Esophagus squamous epithelium (tissue), 5 donors: ENCODE measurements around the gene NOG. TPM values are rescaled to one million over a fixed set of nuclear protein-coding genes. Genes with fewer than 3 reads are reported as not detected.

Experiments
- DNase-seq: peaks from one replicate; lab custom pipeline; 2025; lab: John Stamatoyannopoulos, UW
- H3K27ac ChIP-seq, 4 donors: fragments of 200-600 bp; sonication (generic); one replicate each; pipeline ENCODE4 v1.5.1; 2016 to 2019; ENCODE audit warnings: mild to moderate bottlenecking in 1 of 4
- H3K27me3 ChIP-seq, 4 donors: fragments of 200-600 bp; sonication (generic); 1 replicate in 3 of 4; 2 replicates in 1 of 4; pipeline versions ENCODE4 v1.5.1 to v1.6.0; 2017 to 2021; ENCODE audit warnings: antibody characterized with exemption in 1 of 4
- H3K36me3 ChIP-seq, 3 donors: fragments of 200-600 bp; sonication (generic); one replicate each; pipeline ENCODE4 v1.5.1; 2016 to 2019
- H3K4me1 ChIP-seq, 3 donors: fragments of 200-600 bp; sonication (generic); one replicate each; pipeline ENCODE4 v1.5.1; 2017 to 2019
- H3K4me3 ChIP-seq, 4 donors: fragments of 200-600 bp; sonication (generic); 1 replicate in 3 of 4; 2 replicates in 1 of 4; pipeline ENCODE4 v1.5.1; 2016 to 2019; ENCODE audit warnings: mild to moderate bottlenecking in 2 of 4, moderate library complexity in 1 of 4
- H3K9me3 ChIP-seq, 3 donors: fragments of 200-600 bp; sonication (generic); one replicate each; pipeline ENCODE4 v1.5.1; 2016 to 2019
- CTCF ChIP-seq, 6 experiments: fragments of 450-650 bp in 4 of 6; fragments of 200-600 bp in 2 of 6; sonication (generic) in 2 of 6; IDR thresholded peaks; one replicate each; pipeline ENCODE4 v1.5.1; 2016 to 2019; ENCODE audit warnings: antibody characterized with exemption in 6 of 6, mild to moderate bottlenecking in 4 of 6, moderate library complexity in 4 of 6
- POLR2A ChIP-seq, 4 donors: fragments of 450-650 bp; IDR thresholded peaks; one replicate each; pipeline ENCODE4 v1.6.1; 2017; ENCODE audit warnings: antibody characterized with exemption in 4 of 4, mild to moderate bottlenecking in 4 of 4, moderate library complexity in 3 of 4
- WGBS, 2 donors: methylation state at CpG; one replicate each; pipeline ENCODE4 v1.1.5; 2018; 5-methylcytosine and 5-hydroxymethylcytosine counted together
- intact Hi-C: fragments of 100-400 bp; cut with DNase I; formaldehyde crosslinking; loops from one replicate; pipeline ENCODE4 v1.15.0; 2022
- total RNA-seq, 4 donors: library from RNA; depleted of rRNA; stranded (reverse); fragments of >200 nt; gene quantifications; one replicate each; pipeline ENCODE4 v1.1.0, GENCODE V29; 2016
- donor health status: DM: yes; HTN: yes; CAD: no.

NOG gene
- total RNA-seq, 4 donors from 2014 or later = 0.38 TPM; not detected in 3

GRCh38 chr17:56616239-56616638 is 22.7 kb downstream of the NOG start:
- no peak overlapping the region for H3K27ac ChIP-seq
- intact Hi-C loops = no loop called here
- H3K36me3 ChIP-seq = no peaks in the 10 kb centered on the region
- no peak overlapping the region for H3K4me3 ChIP-seq
- TF ChIP-seq POLR2A (IDR thresholded peaks at IDR 0.05) = no peak
- TF ChIP-seq CTCF (IDR thresholded peaks at IDR 0.05) = no peak
- no peaks in the 10 kb centered on the region for H3K4me1 ChIP-seq
- no peaks in the 10 kb centered on the region for H3K9me3 ChIP-seq
- no peaks in the 10 kb centered on the region for H3K27me3 ChIP-seq
- WGBS, 2 donors = 89 to 100% methylated on average over 1 to 2 of the region's 2 CpGs
- DNase-seq = no peak

- no peak for DNase-seq
- Histone ChIP-seq H3K36me3 (no peaks in the 10 kb centered on the region), H3K4me1 (no peaks in the 10 kb centered on the region), H3K4me3 (no peak overlapping the region), H3K9me3 (no peaks in the 10 kb centered on the region), H3K27me3 (peaks cover 0 to 6% (median 0%) of the 10 kb centered on the region in 4 donors), H3K27ac (no peak overlapping the region)
- WGBS, 2 donors = 53 to 74% methylated on average over 1 of the region's 1 CpG
- TF ChIP-seq POLR2A (IDR thresholded peaks at IDR 0.05) (no peak), CTCF (IDR thresholded peaks at IDR 0.05) (no peak)
- intact Hi-C loops = no loop called here
Observed at GRCh38 chr17:56623383-56623782, 29.9 kb downstream of the NOG start.

GRCh38 chr17:56624309-56624708 is 30.8 kb downstream of the NOG start:
- DNase-seq = no peak
- Histone ChIP-seq H3K27me3 (peaks cover 0 to 6% (median 0%) of the 10 kb centered on the region in 4 donors), H3K9me3 (no peaks in the 10 kb centered on the region), H3K36me3 (no peaks in the 10 kb centered on the region), H3K4me1 (no peaks in the 10 kb centered on the region), H3K4me3 (no peak overlapping the region), H3K27ac (no peak overlapping the region)
- TF ChIP-seq POLR2A (IDR thresholded peaks at IDR 0.05) (no peak), CTCF (IDR thresholded peaks at IDR 0.05) (no peak)
- intact Hi-C loops = no loop called here
- 54 to 75% methylated on average over 1 to 2 of the region's 2 CpGs for WGBS, 2 donors

GRCh38 chr17:56624912-56625311 is 31.4 kb downstream of the NOG start:
- 56 to 66% methylated on average over 4 of the region's 4 CpGs for WGBS, 2 donors
- H3K4me1 ChIP-seq = no peaks in the 10 kb centered on the region
- no peaks in the 10 kb centered on the region for H3K9me3 ChIP-seq
- H3K27me3 ChIP-seq = peaks cover 0 to 6% (median 0%) of the 10 kb centered on the region in 4 donors
- no peak overlapping the region for H3K27ac ChIP-seq
- intact Hi-C loops = no loop called here
- no peaks in the 10 kb centered on the region for H3K36me3 ChIP-seq
- no peak for DNase-seq
- H3K4me3 ChIP-seq = no peak overlapping the region
- no peak for TF ChIP-seq CTCF (IDR thresholded peaks at IDR 0.05)
- TF ChIP-seq POLR2A (IDR thresholded peaks at IDR 0.05) = no peak

GRCh38 chr17:56629531-56630075 is 36.1 kb downstream of the NOG start:
- DNase-seq = no peak
- Histone ChIP-seq H3K4me3 (no peak overlapping the region), H3K27ac (no peak overlapping the region), H3K9me3 (no peaks in the 10 kb centered on the region), H3K27me3 (no peaks in the 10 kb centered on the region), H3K36me3 (no peaks in the 10 kb centered on the region), H3K4me1 (no peaks in the 10 kb centered on the region)
- intact Hi-C loops = no loop called here
- TF ChIP-seq POLR2A (IDR thresholded peaks at IDR 0.05) (no peak), CTCF (IDR thresholded peaks at IDR 0.05) (no peak)
- WGBS, 2 donors = 32 to 35% methylated on average over 6 to 7 of the region's 7 CpGs
